Esophagus squamous epithelium (tissue), 5 donors: ENCODE results near the gene NUP98. TPM values are rescaled to one million over a fixed set of nuclear protein-coding genes. Genes with fewer than 3 reads are reported as not detected.

Experiments
- DNase-seq: peaks from one replicate; lab custom pipeline; 2025; lab: John Stamatoyannopoulos, UW
- H3K27ac ChIP-seq, 4 donors: fragments of 200-600 bp; sonication (generic); one replicate each; pipeline ENCODE4 v1.5.1; 2016 to 2019; ENCODE audit warnings: mild to moderate bottlenecking in 1 of 4
- H3K27me3 ChIP-seq, 4 donors: fragments of 200-600 bp; sonication (generic); 1 replicate in 3 of 4; 2 replicates in 1 of 4; pipeline versions ENCODE4 v1.5.1 to v1.6.0; 2017 to 2021; ENCODE audit warnings: antibody characterized with exemption in 1 of 4
- H3K36me3 ChIP-seq, 3 donors: fragments of 200-600 bp; sonication (generic); one replicate each; pipeline ENCODE4 v1.5.1; 2016 to 2019
- H3K4me1 ChIP-seq, 3 donors: fragments of 200-600 bp; sonication (generic); one replicate each; pipeline ENCODE4 v1.5.1; 2017 to 2019
- H3K4me3 ChIP-seq, 4 donors: fragments of 200-600 bp; sonication (generic); 1 replicate in 3 of 4; 2 replicates in 1 of 4; pipeline ENCODE4 v1.5.1; 2016 to 2019; ENCODE audit warnings: mild to moderate bottlenecking in 2 of 4, moderate library complexity in 1 of 4
- H3K9me3 ChIP-seq, 3 donors: fragments of 200-600 bp; sonication (generic); one replicate each; pipeline ENCODE4 v1.5.1; 2016 to 2019
- POLR2A ChIP-seq, 4 donors: fragments of 450-650 bp; IDR thresholded peaks; one replicate each; pipeline ENCODE4 v1.6.1; 2017; ENCODE audit warnings: antibody characterized with exemption in 4 of 4, mild to moderate bottlenecking in 4 of 4, moderate library complexity in 3 of 4
- WGBS, 2 donors: methylation state at CpG; one replicate each; pipeline ENCODE4 v1.1.5; 2018; 5-methylcytosine and 5-hydroxymethylcytosine counted together
- intact Hi-C: fragments of 100-400 bp; cut with DNase I; formaldehyde crosslinking; loops from one replicate; pipeline ENCODE4 v1.15.0; 2022
- total RNA-seq, 4 donors: library from RNA; depleted of rRNA; stranded (reverse); fragments of >200 nt; gene quantifications; one replicate each; pipeline ENCODE4 v1.1.0, GENCODE V29; 2016
- TF ChIP-seq, protein P1 (sequence below), 6 experiments: fragments of 450-650 bp in 4 of 6; fragments of 200-600 bp in 2 of 6; sonication (generic) in 2 of 6; IDR thresholded peaks; one replicate each; pipeline ENCODE4 v1.5.1; 2016 to 2019; ENCODE audit warnings: antibody characterized with exemption in 6 of 6, mild to moderate bottlenecking in 4 of 6, moderate library complexity in 4 of 6
- donor health status: DM: yes; HTN: yes; CAD: no.

Gene NUP98
- total RNA-seq, 4 donors from 2014 or later, result 54.2 to 110 (median 79.2) TPM

DNA sequence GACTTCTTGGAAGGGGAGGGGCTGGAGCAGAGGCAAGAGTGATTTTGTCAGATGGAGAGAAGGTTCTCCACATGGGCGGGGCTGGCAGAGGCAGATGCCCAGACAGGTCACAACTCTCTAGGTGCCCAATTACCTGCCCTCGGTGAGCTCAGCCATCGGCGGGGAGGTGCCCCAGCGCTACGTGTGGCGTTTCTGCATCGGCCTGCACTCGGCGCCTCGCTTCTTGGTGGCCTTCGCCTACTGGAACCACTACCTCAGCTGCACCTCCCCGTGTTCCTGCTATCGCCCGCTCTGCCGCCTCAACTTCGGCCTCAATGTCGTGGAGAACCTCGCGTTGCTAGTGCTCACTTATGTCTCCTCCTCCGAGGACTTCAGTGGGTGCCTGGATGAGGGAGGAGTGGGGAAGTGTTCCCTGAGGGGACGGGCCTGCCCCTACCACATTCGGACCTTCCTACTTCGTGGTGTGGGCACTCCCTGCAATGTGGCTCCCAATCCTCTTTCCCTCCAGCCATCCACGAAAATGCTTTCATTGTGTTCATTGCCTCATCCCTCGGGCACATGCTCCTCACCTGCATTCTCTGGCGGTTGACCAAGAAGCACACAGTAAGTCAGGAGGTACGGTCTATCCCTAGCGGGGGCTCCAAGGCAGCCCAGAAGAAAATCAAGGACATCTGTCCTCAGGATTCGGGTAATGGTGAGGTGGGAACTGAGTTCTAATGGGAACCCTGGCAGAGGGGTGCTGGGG, 26.6 kb upstream of the NUP98 start:
- WGBS, 2 donors, result 91 to 93% methylated on average over 24 to 26 of the region's 30 CpGs
- H3K27ac ChIP-seq, result no peak overlapping the region
- intact Hi-C loops, result no loop called here
- H3K4me3 ChIP-seq, result no peak overlapping the region
- peaks cover 0 to 17% (median 0%) of the 10 kb centered on the region in 3 donors for H3K4me1 ChIP-seq
- no peak for TF ChIP-seq POLR2A (IDR thresholded peaks at IDR 0.05)
- TF ChIP-seq, protein P1, sequence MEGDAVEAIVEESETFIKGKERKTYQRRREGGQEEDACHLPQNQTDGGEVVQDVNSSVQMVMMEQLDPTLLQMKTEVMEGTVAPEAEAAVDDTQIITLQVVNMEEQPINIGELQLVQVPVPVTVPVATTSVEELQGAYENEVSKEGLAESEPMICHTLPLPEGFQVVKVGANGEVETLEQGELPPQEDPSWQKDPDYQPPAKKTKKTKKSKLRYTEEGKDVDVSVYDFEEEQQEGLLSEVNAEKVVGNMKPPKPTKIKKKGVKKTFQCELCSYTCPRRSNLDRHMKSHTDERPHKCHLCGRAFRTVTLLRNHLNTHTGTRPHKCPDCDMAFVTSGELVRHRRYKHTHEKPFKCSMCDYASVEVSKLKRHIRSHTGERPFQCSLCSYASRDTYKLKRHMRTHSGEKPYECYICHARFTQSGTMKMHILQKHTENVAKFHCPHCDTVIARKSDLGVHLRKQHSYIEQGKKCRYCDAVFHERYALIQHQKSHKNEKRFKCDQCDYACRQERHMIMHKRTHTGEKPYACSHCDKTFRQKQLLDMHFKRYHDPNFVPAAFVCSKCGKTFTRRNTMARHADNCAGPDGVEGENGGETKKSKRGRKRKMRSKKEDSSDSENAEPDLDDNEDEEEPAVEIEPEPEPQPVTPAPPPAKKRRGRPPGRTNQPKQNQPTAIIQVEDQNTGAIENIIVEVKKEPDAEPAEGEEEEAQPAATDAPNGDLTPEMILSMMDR (IDR thresholded peaks at IDR 0.05), result no peak
- no peaks in the 10 kb centered on the region for H3K27me3 ChIP-seq
- H3K36me3 ChIP-seq, result peaks cover 4 to 53% (median 26%) of the 10 kb centered on the region in 3 donors
- DNase-seq, result no peak
- no peaks in the 10 kb centered on the region for H3K9me3 ChIP-seq

DNA sequence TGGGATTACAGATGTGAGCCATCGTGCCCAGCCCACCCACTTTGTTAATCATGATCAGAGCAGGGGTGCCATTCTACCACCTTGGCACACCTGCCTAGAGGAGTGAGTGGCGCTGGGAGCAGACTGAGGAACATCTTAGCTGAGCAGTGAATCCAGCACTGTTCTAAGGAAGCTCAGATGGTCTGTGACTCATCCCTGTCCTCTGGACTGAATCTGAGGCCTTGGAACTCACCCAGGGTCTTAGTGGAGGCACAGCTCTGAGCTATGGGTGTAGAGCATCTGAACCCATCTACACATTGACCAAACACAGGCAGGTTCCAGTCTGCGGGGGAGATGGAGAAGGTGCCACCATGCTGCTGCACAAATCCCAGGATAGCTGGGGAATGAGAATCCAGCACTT, 25.9 kb upstream of the NUP98 start:
- H3K4me1 ChIP-seq, result peaks cover 0 to 17% (median 0%) of the 10 kb centered on the region in 3 donors
- intact Hi-C loops, result no loop called here
- no peak overlapping the region for H3K27ac ChIP-seq
- TF ChIP-seq POLR2A (IDR thresholded peaks at IDR 0.05), result no peak
- TF ChIP-seq, protein P1 (IDR thresholded peaks at IDR 0.05), result no peak
- DNase-seq, result no peak
- 100% methylated on average over 1 of the region's 3 CpGs for WGBS, 2 donors
- peaks cover 4 to 47% (median 26%) of the 10 kb centered on the region in 3 donors for H3K36me3 ChIP-seq
- no peak overlapping the region for H3K4me3 ChIP-seq
- H3K27me3 ChIP-seq, result no peaks in the 10 kb centered on the region
- no peaks in the 10 kb centered on the region for H3K9me3 ChIP-seq

DNA sequence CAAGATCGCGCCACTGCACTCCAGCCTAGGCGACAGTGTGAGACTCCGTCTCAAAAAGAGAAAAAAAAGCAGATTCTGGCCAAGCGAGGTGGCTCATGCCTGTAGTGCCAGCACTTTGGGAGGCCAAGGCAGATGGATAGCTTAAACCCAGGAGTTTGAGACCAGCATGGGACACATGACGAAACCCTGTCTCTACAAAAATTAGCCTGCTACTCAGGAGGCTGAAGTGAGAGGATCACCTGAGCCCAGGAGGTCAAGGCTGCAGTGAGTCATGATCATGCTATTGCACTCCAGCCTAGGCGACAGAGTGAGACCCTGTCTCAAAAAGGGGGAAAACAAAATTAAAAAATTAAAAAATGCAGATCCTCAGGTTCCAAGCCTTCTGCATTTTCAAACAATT, 25.0 kb upstream of the NUP98 start:
- H3K4me3 ChIP-seq, result no peak overlapping the region
- 97 to 99% methylated on average over 5 to 7 of the region's 7 CpGs for WGBS, 2 donors
- intact Hi-C loops, result no loop called here
- no peak overlapping the region for H3K27ac ChIP-seq
- H3K27me3 ChIP-seq, result no peaks in the 10 kb centered on the region
- H3K4me1 ChIP-seq, result peaks cover 0 to 18% (median 0%) of the 10 kb centered on the region in 3 donors
- H3K9me3 ChIP-seq, result no peaks in the 10 kb centered on the region
- TF ChIP-seq, protein P1 (IDR thresholded peaks at IDR 0.05), result no peak
- no peak for TF ChIP-seq POLR2A (IDR thresholded peaks at IDR 0.05)
- DNase-seq, result no peak
- H3K36me3 ChIP-seq, result peaks cover under 1 to 44% (median 17%) of the 10 kb centered on the region in 3 donors

DNA sequence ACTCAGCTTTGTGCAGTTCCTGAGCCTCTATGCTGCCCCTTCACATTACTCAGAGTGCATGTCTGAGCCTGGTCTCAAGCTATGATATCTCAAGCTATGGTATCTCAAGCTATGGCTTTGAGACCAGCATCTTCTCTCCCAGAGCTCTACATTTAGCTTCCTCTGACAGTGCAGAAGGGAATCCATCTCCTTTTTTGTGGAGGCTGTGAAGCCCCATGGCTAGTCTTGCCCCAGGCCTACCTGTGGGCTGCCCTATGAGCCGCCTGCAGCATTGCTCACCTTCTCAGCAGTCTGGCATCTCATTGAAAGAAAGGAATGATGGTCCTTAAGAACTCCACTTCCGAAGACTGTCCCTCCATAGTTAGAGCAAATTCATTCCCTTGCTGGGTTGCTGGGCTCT, 23.6 kb upstream of the NUP98 start:
- TF ChIP-seq, protein P1 (IDR thresholded peaks at IDR 0.05), result no peak
- TF ChIP-seq POLR2A (IDR thresholded peaks at IDR 0.05), result no peak
- no peak for DNase-seq
- Histone ChIP-seq H3K4me3 (no peak overlapping the region), H3K27ac (no peak overlapping the region), H3K9me3 (no peaks in the 10 kb centered on the region), H3K36me3 (peaks cover 0 to 33% (median 3%) of the 10 kb centered on the region in 3 donors), H3K27me3 (no peaks in the 10 kb centered on the region), H3K4me1 (peaks cover 0 to 31% (median 0%) of the 10 kb centered on the region in 3 donors)
- 92 to 94% methylated on average over 2 of the region's 2 CpGs for WGBS, 2 donors
- intact Hi-C loops, result no loop called here

DNA sequence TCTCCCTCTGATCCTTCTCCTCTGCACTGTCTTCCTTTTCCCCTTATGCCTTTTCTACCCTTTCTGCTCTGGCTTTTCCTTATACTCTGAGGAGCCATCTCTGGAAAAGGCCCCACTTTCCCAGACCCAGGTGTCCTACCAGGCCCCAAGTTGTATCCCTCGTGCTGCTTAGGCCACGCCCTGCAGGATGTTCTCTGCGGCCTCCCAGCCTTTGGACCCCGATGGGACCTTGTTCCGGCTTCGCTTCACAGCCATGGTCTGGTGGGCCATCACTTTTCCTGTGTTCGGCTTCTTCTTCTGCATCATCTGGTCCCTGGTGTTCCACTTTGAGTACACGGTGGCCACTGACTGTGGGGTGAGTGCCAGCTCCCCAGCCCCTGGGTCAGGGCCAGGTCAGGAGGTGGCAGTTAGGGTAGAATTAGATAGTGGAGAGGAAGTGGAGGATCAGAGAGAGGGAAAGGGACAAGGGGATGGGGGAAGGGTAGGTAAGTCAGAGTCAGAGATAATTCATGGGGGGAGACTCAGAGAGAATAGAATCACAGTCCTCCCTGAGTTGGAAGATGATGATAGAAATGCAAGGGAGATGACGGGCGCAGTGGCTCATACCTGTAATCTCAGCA, 19.9 kb upstream of the NUP98 start:
- no peaks in the 10 kb centered on the region for H3K9me3 ChIP-seq
- H3K4me3 ChIP-seq, result no peak overlapping the region
- H3K4me1 ChIP-seq, result peaks cover 0 to 26% (median 0%) of the 10 kb centered on the region in 3 donors
- WGBS, 2 donors, result 88 to 91% methylated on average over 8 to 10 of the region's 10 CpGs
- H3K27me3 ChIP-seq, result no peaks in the 10 kb centered on the region
- H3K27ac ChIP-seq, result peak overlapping the region in 1 of 4 donors; percentile 21
- TF ChIP-seq, protein P1 (IDR thresholded peaks at IDR 0.05), result no peak
- TF ChIP-seq POLR2A (IDR thresholded peaks at IDR 0.05), result no peak
- peaks cover 0 to 15% (median 0%) of the 10 kb centered on the region in 3 donors for H3K36me3 ChIP-seq
- DNase-seq, result no peak
- intact Hi-C loops, result no loop called here
